COLO829 (cell line): ENCODE data around the gene MATN3.

Experiments
- DNase-seq: peaks from one replicate; pipeline ENCODE4 v3.0.0; 2012; ENCODE audit warnings: low spot score

Gene MATN3

DNA sequence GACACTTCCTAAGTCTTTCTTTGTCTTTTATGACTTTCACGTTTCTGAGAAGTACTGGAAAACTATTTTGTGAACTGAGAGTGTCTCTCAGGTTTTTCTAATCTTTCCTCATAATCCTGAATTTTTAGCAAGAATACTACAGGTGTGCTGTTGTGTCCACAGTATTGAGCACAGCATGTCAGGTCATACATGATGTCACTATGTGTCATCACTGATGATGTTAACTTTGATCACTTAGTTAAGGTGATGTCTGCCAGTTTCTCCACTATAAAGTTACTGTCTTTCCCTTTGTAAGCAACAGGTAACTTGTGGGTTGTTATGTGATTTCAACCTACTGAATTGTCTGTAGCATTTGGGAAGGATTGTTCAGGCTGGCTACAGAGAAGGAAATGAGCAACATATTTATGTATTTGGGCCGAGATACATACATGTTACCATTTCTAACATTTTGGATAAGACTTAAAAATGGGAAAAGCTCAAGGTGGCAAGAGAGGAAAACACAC lies 11.1 kb downstream of the MATN3 start:
- no peak for DNase-seq

DNA sequence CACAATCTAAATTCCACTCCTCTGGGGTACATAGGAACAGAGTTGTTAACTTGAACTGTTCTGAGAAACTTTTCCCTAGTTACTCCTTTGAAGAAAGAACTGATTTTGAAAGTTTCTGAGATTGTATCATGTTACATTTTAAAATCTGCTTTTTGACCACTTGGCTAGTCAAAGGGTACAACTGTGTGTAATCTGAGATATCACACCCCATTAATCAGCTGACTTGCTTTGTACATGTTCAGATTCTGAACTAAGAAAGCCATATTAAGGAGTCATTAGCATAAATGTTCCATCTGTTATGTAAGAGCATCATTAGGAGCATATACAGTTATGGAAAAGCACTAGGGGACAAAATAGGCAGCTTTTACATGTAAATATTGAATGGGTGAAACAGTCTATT lies 18.7 kb downstream of the MATN3 start:
- no peak for DNase-seq

GRCh38 chr2:19991895-19992294 lies 20.6 kb downstream of the MATN3 start:
- no peak for DNase-seq

GRCh38 chr2:19990416-19990728 lies 22.1 kb downstream of the MATN3 start:
- DNase-seq: no peak

- peak; percentile 96 for DNase-seq
Observed at GRCh38 chr2:19989667-19990415, 22.6 kb downstream of the MATN3 start, which contains the start of gene WDR35. WDR35 (minus strand) TSS chr2:19990105; CDS start chr2:19990015, 90 bp downstream.

GRCh38 chr2:19989342-19989666 lies 23.2 kb downstream of the MATN3 start:
- no peak for DNase-seq

DNA sequence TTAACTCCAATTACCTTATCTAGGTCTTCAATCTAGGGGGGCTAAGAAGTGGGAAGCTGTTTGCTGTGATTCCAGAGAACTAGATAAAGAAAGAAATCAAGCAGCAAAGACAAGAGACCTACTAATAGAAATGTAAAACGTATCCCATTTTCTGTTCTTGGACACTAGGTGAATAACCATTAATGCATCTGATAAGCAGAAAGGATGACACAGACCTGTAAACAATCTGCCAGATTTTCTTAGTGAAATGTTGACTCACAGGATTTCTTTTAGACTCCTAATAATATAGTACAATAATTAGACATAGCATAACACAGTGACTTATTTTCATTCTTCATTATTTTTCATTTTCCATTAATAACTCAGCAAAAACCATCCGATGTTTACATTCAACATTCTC lies 23.9 kb downstream of the MATN3 start:
- DNase-seq: no peak

GRCh38 chr2:19987936-19988335 lies 24.5 kb downstream of the MATN3 start:
- DNase-seq: no peak

- DNase-seq: peak; percentile 11
Observed at GRCh38 chr2:19982268-19982667, 30.2 kb downstream of the MATN3 start.

DNA sequence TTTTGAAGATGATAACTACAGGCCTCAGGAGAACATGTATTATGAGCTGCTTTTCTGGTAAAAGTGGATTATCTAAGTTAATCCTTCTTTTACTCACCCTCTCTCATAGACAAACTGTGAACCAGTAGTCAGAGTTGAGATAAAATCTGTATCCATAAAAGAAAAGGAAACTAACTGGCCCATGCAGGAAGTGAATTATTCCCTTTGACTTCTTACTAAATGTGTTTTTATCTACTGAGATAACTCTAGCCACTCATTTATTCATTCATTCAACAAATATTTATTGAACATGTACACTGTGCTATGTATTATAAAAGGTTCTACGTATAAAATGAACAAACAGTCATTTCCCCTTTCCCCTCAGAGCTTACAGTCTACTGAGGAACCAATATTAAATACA lies 32.5 kb downstream of the MATN3 start:
- DNase-seq: no peak

- DNase-seq: no peak
Observed at GRCh38 chr2:19973466-19973865, 39.0 kb downstream of the MATN3 start.

- no peak for DNase-seq
Observed at GRCh38 chr2:19971691-19972090, 40.8 kb downstream of the MATN3 start.

DNA sequence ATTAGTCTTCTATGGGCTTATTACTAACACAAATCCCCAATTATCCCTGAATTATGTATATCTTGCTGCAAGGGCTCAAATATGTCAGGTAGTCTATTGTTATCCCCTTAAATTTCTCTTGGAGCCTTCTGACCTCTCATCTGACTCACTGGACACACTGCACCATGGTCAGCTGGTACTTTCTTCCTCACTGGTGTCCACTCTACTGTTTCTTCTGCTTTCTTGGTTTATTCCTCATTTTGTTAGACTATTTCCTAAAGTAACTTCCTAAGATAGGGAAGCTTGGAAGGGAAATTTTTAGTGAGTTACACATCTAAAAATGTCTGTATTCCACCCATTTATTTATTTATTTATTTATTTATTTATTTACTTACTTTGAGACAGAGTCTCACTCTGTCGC lies 49.1 kb downstream of the MATN3 start:
- DNase-seq: no peak

DNA sequence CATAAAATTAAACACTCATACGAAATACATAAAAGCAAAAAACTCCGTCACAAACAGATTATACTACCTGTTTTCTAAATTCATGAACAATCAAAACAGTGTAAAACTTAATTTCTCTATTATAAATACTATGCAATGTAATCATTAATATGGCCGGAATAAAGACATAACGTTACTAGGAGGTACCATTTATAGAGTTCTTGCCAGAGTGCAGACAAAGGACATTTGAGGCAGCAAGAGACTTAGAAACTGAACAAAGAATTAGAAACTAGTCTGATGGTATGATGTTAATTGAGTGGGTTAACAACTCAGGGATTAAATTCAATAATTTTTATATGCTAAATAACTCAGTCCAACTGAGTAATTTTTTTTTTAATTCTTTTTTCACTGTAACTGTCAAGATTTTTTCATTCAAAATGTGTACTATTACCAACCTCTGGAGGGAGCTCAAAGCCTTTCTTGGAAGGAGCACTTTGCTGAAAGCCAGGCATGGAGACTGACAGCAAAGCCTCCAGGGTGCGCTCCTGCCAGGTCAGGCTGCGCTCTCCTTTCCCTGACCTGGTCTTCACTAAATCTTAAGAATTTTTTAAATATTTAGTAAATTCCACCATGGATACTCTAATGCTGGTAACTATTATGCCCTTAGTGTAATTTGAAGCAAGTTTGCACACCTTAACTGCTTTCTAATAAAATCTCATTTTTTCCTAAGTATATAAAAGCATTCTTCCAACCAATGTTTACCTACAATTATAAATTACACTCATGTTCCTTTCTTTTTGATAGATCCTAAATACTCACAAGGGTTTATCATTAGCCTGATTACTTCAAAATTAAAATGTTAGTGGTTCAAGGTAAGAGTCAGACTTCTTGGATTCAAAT lies 56.7 kb downstream of the MATN3 start:
- DNase-seq: peak; percentile 60

- DNase-seq: no peak
Observed at GRCh38 chr2:19949071-19949470, 63.4 kb downstream of the MATN3 start.

GRCh38 chr2:19947184-19947940 lies 65.1 kb downstream of the MATN3 start:
- DNase-seq: no peak

GRCh38 chr2:19944205-19944845 lies 68.1 kb downstream of the MATN3 start:
- DNase-seq: no peak

GRCh38 chr2:19943189-19943588 lies 69.3 kb downstream of the MATN3 start:
- DNase-seq: no peak

DNA sequence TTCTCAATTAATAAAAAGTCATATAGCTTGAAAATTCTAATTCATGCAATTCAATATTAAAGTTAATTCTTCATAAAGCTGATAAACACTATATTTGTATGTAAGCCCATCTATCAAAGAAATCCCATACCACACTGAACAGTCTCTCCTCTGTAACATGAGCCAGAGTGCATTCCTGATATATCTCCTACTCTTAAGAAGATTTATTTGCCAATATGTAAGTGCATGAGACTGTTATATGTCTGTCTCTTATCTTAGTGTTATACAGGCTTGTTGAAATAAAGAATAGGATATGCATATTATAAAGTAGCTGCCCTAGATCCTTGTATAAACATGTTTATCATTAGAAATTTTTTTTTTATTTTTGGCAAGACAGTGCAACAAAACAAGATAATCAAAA lies 70.3 kb downstream of the MATN3 start:
- no peak for DNase-seq
